Omental fat pad (tissue), 4 donors: ENCODE measurements around the gene TSPAN7. TPM values are rescaled to one million over a fixed set of nuclear protein-coding genes. Genes with fewer than 3 reads are reported as not detected.

Experiments used
- ATAC-seq: fragments of 150-250 bp; one replicate; pipeline ENCODE4 v1.9.1; 2016; ENCODE audit warnings: mild to moderate bottlenecking, moderate library complexity; ENCODE audit not compliant: low FRiP score
- DNase-seq: peaks from one replicate; pipeline ENCODE4 v3.0.0-alpha.2; 2019; ENCODE audit warnings: low spot score
- total RNA-seq, 4 donors: library from RNA; depleted of rRNA; stranded (reverse); fragments of >200 nt; gene quantifications; one replicate each; pipeline ENCODE4 v1.1.0, GENCODE V29; 2016
- TF ChIP-seq, protein P1 (sequence below), 3 donors: fragments of 450-650 bp; IDR thresholded peaks; one replicate each; pipeline ENCODE4 v1.5.1; 2016 to 2017; ENCODE audit warnings: antibody characterized with exemption in 3 of 3, mild to moderate bottlenecking in 3 of 3, moderate library complexity in 2 of 3

Gene TSPAN7
- total RNA-seq, 4 donors from 2014 or later: 18.7 to 61.2 (median 40.8) TPM

DNA sequence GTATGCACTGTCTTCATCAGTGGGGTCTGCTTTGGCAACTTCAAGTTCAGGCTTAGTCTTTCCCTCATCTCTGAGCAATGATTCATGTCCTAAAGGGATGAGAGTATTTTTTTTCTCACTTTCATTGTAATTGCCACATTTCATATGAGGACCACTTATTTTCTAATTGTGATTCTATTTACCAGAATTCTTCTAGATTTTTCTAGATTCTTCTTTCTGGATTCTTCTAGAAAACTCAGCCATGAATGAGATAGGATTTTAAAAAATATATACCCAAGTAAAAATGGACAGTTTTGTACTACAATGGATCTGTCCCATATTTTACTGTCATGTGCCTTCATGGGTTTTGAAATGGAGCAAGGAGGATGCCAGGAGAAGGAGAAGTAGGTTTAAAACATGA is 78.4 kb downstream of the TSPAN7 start:
- ATAC-seq: no peak
- TF ChIP-seq, protein P1, sequence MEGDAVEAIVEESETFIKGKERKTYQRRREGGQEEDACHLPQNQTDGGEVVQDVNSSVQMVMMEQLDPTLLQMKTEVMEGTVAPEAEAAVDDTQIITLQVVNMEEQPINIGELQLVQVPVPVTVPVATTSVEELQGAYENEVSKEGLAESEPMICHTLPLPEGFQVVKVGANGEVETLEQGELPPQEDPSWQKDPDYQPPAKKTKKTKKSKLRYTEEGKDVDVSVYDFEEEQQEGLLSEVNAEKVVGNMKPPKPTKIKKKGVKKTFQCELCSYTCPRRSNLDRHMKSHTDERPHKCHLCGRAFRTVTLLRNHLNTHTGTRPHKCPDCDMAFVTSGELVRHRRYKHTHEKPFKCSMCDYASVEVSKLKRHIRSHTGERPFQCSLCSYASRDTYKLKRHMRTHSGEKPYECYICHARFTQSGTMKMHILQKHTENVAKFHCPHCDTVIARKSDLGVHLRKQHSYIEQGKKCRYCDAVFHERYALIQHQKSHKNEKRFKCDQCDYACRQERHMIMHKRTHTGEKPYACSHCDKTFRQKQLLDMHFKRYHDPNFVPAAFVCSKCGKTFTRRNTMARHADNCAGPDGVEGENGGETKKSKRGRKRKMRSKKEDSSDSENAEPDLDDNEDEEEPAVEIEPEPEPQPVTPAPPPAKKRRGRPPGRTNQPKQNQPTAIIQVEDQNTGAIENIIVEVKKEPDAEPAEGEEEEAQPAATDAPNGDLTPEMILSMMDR (IDR thresholded peaks at IDR 0.05): no peak
- DNase-seq: no peak

DNA sequence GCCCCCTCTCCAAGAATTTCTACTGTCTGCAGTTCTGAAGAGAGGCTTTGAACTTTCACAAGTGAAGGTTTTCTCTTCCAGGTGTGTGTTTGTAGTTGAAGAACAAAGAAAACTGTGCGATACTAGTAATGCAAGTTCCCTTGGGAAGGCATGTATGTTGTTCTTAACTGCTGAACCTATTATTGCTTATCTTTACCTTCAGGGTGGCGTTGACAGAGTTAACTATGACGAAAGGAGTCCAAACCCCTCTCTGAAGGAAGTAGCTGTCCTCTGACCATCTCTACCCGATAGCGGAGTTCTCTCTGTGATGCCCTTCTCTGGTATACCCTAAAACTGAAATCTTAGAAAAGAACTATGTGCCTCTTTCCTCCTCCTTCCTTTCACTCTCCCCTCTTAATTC is 79.9 kb downstream of the TSPAN7 start:
- TF ChIP-seq, protein P1 (IDR thresholded peaks at IDR 0.05): no peak
- DNase-seq (no peak), ATAC-seq (no peak)

DNA sequence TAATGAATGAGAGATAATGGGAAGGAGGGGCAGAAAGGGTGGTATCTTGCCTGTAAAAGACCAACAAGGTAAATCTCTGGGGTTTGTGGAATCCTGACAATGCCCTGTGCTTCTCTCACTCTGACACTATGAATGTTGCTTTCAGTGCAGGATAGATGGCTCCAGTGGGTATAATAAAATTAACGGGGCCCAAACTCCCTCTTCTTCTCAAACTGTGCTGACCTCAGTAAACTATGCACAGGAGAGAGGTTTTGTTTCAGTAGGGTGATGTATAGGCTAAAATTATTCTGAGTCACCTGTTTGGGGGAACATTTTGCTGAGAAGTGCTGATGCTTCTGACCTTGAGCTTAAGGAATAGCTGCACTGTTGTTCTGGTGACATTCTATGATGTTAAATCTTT is 82.6 kb downstream of the TSPAN7 start:
- TF ChIP-seq, protein P1 (IDR thresholded peaks at IDR 0.05): no peak
- ATAC-seq: no peak

DNA sequence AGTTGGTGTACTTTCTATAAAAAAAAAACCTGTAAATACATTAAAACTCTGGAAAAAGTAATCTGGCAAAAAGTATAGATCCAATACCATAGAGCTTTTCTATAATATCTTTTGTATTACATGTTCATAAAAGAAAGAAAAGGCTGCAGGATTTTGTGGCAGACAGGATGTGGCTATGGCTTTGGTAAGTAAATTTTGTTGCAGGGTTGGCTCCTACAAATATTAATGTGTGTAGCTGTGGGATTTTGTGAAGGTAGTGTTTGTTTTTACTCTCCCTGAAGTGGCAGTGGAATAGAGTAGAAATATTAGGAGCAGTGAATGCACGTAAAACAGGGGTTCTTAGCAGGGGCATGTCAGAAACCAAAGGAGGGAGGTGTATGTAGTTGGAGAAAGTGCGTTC is 84.8 kb downstream of the TSPAN7 start:
- TF ChIP-seq, protein P1 (IDR thresholded peaks at IDR 0.05): no peak
- ATAC-seq: no peak

More for the DNA sequence above, 82.6 kb downstream of the TSPAN7 start:
- no peak for DNase-seq

DNA sequence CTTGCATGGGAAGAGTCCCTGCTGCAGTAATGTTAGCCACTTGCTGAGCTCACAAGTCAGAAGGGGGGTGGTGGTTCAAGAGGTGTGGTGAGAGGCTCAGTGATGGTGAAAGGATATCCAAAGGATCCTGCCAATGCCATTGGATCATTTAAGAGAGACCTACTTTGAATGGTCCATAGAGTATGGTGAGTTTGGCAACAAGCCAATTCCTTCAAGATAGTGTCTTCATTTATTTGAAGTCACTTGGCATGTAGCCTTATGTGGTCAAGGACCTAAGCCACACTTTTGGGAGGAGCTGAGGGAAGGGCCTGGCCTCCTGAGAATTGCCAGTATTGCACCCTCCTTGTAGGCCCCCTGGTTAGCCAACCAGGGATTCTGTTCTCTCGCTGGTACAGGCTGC is 87.9 kb downstream of the TSPAN7 start:
- DNase-seq: no peak
- TF ChIP-seq, protein P1 (IDR thresholded peaks at IDR 0.05): no peak
- ATAC-seq: no peak

More for the DNA sequence above, 84.8 kb downstream of the TSPAN7 start:
- no peak for DNase-seq

DNA sequence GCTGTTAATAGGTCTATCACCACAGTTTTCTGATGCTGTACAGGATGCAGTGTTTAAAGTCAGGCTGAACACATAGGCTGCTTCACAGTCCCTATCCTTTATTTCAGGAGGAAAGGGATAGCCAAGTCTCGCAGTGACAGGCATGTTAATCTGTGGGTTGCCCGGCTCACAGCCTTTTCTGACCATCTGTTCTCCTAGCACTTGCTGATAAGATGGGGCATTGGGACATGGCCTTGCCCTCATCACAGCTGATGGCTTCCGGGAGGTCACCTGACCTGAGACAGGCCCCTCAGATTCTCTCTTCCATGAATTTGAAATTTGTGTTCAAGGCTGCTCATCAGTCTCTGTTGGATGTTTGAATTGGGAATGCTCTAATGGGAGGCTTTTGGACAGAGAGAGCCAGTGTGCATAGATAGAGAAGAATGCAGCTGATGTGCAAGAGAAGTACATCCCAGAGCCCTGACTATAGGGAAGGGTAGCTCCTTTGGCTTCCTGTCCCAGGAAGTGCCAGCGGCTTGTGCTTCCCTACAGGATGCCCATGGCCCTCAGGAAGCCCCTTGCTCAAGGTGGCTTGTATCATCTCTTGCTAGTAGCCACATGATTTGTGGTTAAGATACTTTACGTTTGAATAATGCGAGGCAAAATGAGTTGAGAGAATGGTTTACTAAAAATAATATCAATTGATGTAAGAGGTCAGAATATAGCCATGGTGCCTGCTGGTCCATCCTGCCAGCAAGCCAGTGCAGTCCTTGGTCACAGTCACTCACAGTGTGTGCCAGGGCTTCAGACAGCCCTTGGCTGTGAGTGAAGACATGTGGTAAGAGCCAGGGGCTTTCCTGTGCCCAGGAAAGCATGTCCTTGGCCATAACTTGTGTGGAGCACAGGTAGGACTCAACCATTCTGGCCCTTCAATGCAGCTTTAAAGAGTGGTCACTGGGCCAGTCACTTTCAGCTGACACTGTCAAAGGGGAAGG is 88.6 kb downstream of the TSPAN7 start:
- ATAC-seq (no peak), DNase-seq (no peak)
- TF ChIP-seq, protein P1 (IDR thresholded peaks at IDR 0.05): no peak
